ENCODE results near the gene ANKRA2.

- TF ChIP-seq CTCF (IDR thresholded peaks at IDR 0.05; ENCODE audit: extremely low read depth in 1 of 2, insufficient read depth in 1 of 2, low read depth in 1 of 2, low read length in 2 of 2) (no peak), POLR2A (IDR thresholded peaks at IDR 0.05; ENCODE audit: low read depth, low read length) (no peak), EZH2 (IDR thresholded peaks at IDR 0.05; ENCODE audit: borderline replicate concordance, low read depth, low read length, severe bottlenecking) (no peak), POLR2AphosphoS5 (IDR thresholded peaks at IDR 0.05; ENCODE audit: insufficient read depth, low read depth, low read length) (no peak), MYC (IDR thresholded peaks at IDR 0.05; ENCODE audit: low read depth, low read length) (no peak), GATA2 (IDR thresholded peaks at IDR 0.05; ENCODE audit: insufficient read depth, insufficient read length, low read depth, low read length) (no peak), FOS (IDR thresholded peaks at IDR 0.05; ENCODE audit: borderline replicate concordance, insufficient read depth, low read length) (no peak), MAX (IDR thresholded peaks at IDR 0.05; ENCODE audit: insufficient read depth, insufficient read length) (no peak)
Observed at GRCh38 chr5:73615085-73615484, 49.6 kb upstream of the ANKRA2 start.
